Measurements from ENCODE around the gene RBM34. TPM values are rescaled to one million over a fixed set of nuclear protein-coding genes. Genes with fewer than 3 reads are reported as not detected.

The RBM34 gene
- total RNA-seq, 1 experiment from 2014 or later: 184 TPM

GRCh38 chr1:235176486-235176885 is 15.4 kb upstream of the RBM34 start:
- CTCF ChIA-PET: no interaction called here
- Mint-ChIP-seq H3K36me3 (ENCODE audit: insufficient read depth, unreplicated experiment) (peaks cover 98% of the 10 kb centered on the region), H3K4me1 (ENCODE audit: insufficient read depth, unreplicated experiment) (no peaks in the 10 kb centered on the region), H3K4me3 (ENCODE audit: unreplicated experiment) (no peak overlapping the region), H3K27me3 (ENCODE audit: insufficient read depth, unreplicated experiment) (no peaks in the 10 kb centered on the region), H3K27ac (ENCODE audit: low read depth, unreplicated experiment) (no peak overlapping the region), H3K9me3 (ENCODE audit: unreplicated experiment) (no peaks in the 10 kb centered on the region)
- no peak for DNase-seq (ENCODE audit: unreplicated experiment)
- intact Hi-C loops (cut with micrococcal nuclease): no loop called here
- no TSS peak for BruUV-seq (replicated peaks)
- POLR2A ChIA-PET: interaction anchor here (1.3 to 2.7 kb wide), 2 partner anchors 15 to 20 kb away, joined by 3 to 14 read pairs; partner anchors contain the start of gene RBM34
- TF ChIP-seq CTCF (IDR thresholded peaks at IDR 0.05; ENCODE audit: unreplicated experiment): no peak

- TF ChIP-seq CTCF (IDR thresholded peaks at IDR 0.05; ENCODE audit: unreplicated experiment): no peak
- Mint-ChIP-seq H3K4me1 (ENCODE audit: insufficient read depth, unreplicated experiment) (no peaks in the 10 kb centered on the region), H3K9me3 (ENCODE audit: unreplicated experiment) (no peaks in the 10 kb centered on the region), H3K27me3 (ENCODE audit: insufficient read depth, unreplicated experiment) (no peaks in the 10 kb centered on the region), H3K4me3 (ENCODE audit: unreplicated experiment) (no peak overlapping the region), H3K36me3 (ENCODE audit: insufficient read depth, unreplicated experiment) (peaks cover 95% of the 10 kb centered on the region), H3K27ac (ENCODE audit: low read depth, unreplicated experiment) (no peak overlapping the region)
- intact Hi-C loops (cut with micrococcal nuclease): loop anchor here (10.0 kb wide), 1 partner anchor 695 kb away; the partner anchor contains the start of gene TARBP1
- POLR2A ChIA-PET: interaction anchor here (4.0 kb wide), 1 partner anchor 10 kb away, joined by 32 read pairs; the partner anchor contains the start of gene RBM34
- DNase-seq (ENCODE audit: unreplicated experiment): peak; percentile 67
- BruUV-seq (replicated peaks): no TSS peak
- CTCF ChIA-PET: no interaction called here
Measured at GRCh38 chr1:235169986-235170385, 8.9 kb upstream of the RBM34 start.

DNA sequence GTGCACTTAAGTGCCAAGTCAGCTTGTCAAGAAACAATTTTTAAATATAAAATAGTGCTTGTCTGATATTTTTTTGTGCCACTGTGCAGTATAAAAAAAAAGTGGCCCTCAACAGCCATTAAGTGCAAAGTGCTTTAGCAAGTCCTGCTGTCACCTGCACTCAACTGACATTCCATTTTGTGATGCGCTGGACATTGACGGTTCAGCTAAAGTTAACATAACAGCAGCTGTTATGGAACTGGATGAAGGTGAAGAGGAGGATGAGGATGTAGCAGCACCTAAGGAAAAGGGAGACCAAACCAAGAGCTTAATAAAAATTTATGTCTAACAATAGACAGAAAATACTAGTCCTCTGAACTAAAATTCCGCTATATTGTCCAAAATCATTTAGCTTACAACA is 7.3 kb upstream of the RBM34 start:
- ChIA-PET CTCF (interaction anchor here (0.5 to 0.7 kb wide), 2 partner anchors 15 to 284 kb away, joined by 3 read pairs; no protein-coding TSS in a partner anchor), POLR2A (interaction anchor here (0.7 to 1.8 kb wide), 6 partner anchors 9 to 199 kb away, joined by 3 to 6 read pairs (median 4); partner anchors contain the start of genes TBCE and TOMM20)
- intact Hi-C loops (cut with micrococcal nuclease): loop anchor here (10.0 kb wide), 1 partner anchor 694 kb away; the partner anchor contains the start of gene TARBP1
- H3K4me1 Mint-ChIP-seq (ENCODE audit: insufficient read depth, unreplicated experiment): no peaks in the 10 kb centered on the region
- BruUV-seq (replicated peaks): no TSS peak
- no peak for TF ChIP-seq CTCF (IDR thresholded peaks at IDR 0.05; ENCODE audit: unreplicated experiment)
- DNase-seq (ENCODE audit: unreplicated experiment): no peak
- no peaks in the 10 kb centered on the region for H3K9me3 Mint-ChIP-seq (ENCODE audit: unreplicated experiment)
- no peak overlapping the region for H3K4me3 Mint-ChIP-seq (ENCODE audit: unreplicated experiment)
- H3K27me3 Mint-ChIP-seq (ENCODE audit: insufficient read depth, unreplicated experiment): no peaks in the 10 kb centered on the region
- peaks cover 85% of the 10 kb centered on the region for H3K36me3 Mint-ChIP-seq (ENCODE audit: insufficient read depth, unreplicated experiment)
- peak overlapping the region; percentile 13 for H3K27ac Mint-ChIP-seq (ENCODE audit: low read depth, unreplicated experiment)

DNA sequence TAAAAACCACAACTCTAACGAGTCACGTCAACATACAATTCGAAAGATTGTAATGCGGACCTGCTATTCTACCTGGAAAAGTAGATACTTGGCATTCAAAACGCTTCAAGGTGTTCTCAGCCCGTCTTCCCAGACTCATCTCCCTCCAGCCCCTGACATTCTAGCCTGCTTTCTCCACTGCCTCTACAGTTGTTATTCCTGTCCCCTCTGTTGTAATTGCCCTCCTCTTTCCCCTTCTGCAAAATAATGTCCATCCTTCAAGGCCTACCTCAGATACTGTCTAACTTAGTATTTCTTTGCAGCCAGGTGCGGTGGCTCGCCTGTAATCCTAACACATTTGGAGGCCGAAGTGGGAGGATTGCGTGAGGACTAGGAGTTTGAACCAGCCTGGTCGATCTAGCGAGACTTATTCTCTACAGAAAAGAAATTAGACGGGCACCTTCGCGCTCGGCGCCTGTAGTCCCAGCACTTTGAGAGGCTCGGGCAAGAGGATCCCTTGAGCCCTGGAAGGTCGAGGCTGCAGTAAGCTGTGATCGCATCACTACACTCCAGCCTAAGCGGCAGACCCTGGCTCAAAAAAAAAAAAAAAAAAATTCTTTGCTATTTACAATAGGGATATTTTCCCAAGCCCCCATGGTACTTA is 756 bp upstream of the RBM34 start:
- Mint-ChIP-seq H3K9me3 (ENCODE audit: unreplicated experiment) (no peaks in the 10 kb centered on the region), H3K27ac (ENCODE audit: low read depth, unreplicated experiment) (peak overlapping the region; percentile 95), H3K4me1 (ENCODE audit: insufficient read depth, unreplicated experiment) (peaks cover 14% of the 10 kb centered on the region), H3K27me3 (ENCODE audit: insufficient read depth, unreplicated experiment) (no peaks in the 10 kb centered on the region), H3K36me3 (ENCODE audit: insufficient read depth, unreplicated experiment) (peaks cover 21% of the 10 kb centered on the region), H3K4me3 (ENCODE audit: unreplicated experiment) (peak overlapping the region; percentile 84)
- intact Hi-C loops (cut with micrococcal nuclease): loop anchor here (1.0 to 10.0 kb wide), 4 partner anchors 58 to 687 kb away; partner anchors contain the start of genes ARID4B, GGPS1 and TARBP1
- no peak for DNase-seq (ENCODE audit: unreplicated experiment)
- TF ChIP-seq CTCF (IDR thresholded peaks at IDR 0.05; ENCODE audit: unreplicated experiment): no peak
- POLR2A ChIA-PET: interaction anchor here (0.6 to 7.8 kb wide), 44 partner anchors 10 to 1786 kb away, joined by 3 to 131 read pairs (median 8); partner anchors contain the start of genes B3GALNT2, COA6, TARBP1 and TBCE
- CTCF ChIA-PET: interaction anchor here (0.5 to 1.6 kb wide), 6 partner anchors 11 to 436 kb away, joined by 3 to 7 read pairs (median 4); no protein-coding TSS in a partner anchor
- BruUV-seq (replicated peaks): TSS peak; percentile 80
